ENCODE measurements around the gene BLTP3B.
A peak's percentile ranks its signal among the peaks of the same experiment; 100 is the strongest.

The BLTP3B gene

DNA sequence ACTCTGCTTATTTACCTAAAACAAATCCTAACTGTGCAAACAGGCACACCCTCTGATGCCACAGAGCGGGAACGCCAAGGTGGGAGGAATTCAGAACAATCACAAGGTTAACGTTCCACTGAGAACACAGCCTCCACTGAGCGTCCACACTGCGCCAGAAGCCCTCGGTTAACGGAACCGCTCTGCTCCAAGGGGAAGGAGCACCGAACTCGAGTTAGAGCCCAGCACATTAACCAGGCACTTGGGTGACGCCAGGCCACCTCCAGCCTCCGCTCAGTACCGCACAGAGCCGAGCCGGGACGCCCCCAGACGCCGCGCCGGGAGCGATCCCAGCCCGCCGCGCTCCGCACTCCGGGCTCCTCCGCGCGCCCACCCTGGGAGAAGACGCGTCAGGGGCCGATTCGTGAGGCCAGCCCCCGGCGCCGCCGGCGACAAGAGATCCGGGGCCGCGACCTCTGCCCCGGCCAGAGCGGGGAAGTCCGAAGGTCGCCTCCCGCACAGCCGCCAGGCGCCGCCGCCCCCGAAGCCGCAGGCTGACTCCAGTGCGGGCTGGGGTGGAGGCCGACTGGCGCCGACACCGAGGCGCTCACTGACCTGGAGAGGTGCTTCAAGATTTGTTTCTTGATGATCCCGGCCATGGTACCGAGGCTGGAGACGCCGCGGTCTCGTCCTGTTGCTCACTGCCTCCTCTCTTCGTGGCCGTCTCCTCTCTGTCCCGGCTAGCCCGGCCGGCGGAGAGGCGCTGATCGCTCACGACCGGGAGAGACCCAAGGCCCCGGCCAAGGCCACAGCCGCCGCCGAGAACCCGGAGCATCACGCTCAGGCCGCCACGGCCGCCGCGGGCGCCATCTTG is 450 bp downstream of the BLTP3B start:
- TF ChIP-seq ZFX (IDR thresholded peaks at IDR 0.05) (peak; percentile 37), CTCF (conservative IDR thresholded peaks at IDR 0.05) (no peak)
- H3K27ac ChIP-seq: peak overlapping the region; percentile 88

DNA sequence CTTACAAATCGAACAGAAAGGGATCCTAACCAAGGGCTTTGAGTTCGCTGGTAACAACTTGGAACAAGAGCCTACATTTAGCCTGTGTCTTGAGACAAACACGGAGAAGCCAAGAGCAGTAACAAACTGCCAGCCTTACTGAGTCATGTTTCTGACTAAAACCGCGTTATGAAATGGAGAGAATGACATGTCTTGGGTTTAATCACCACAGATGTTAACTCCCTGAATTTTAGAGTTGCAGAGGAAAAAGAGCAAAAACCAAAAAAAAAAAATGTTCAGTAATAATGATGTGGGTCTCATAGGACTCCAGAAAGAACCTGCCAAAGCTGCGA is 1.0 kb downstream of the BLTP3B start:
- no peak for TF ChIP-seq CTCF (conservative IDR thresholded peaks at IDR 0.05)
- TF ChIP-seq ZFX (IDR thresholded peaks at IDR 0.05): no peak
- peak overlapping the region; percentile 88 for H3K27ac ChIP-seq

DNA sequence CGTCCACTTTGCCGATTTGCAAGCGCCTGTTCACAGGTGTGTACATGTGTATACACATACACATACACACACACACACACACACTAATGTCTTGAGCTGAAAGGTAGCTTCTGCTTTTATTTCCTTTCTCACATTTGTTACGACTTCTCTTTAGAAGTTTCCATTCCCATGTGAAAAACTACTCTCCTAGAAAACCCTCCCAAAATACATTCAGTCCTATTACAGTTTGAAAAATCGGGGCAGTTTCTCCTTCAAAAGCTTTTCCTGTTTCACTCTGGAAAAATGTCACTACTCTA is 3.9 kb downstream of the BLTP3B start:
- TF ChIP-seq ZFX (IDR thresholded peaks at IDR 0.05): no peak
- no peak for TF ChIP-seq CTCF (conservative IDR thresholded peaks at IDR 0.05)

GRCh38 chr12:100138048-100138802 is 4.4 kb downstream of the BLTP3B start:
- TF ChIP-seq ZFX (IDR thresholded peaks at IDR 0.05) (no peak), CTCF (conservative IDR thresholded peaks at IDR 0.05) (peak; percentile 61)
- H3K27ac ChIP-seq: no peak overlapping the region

More for the DNA sequence above, 3.9 kb downstream of the BLTP3B start:
- H3K27ac ChIP-seq: no peak overlapping the region

GRCh38 chr12:100133200-100133599 is 9.5 kb downstream of the BLTP3B start:
- no peak for TF ChIP-seq CTCF (conservative IDR thresholded peaks at IDR 0.05)
- TF ChIP-seq ZFX (IDR thresholded peaks at IDR 0.05): no peak
- H3K27ac ChIP-seq: no peak overlapping the region

DNA sequence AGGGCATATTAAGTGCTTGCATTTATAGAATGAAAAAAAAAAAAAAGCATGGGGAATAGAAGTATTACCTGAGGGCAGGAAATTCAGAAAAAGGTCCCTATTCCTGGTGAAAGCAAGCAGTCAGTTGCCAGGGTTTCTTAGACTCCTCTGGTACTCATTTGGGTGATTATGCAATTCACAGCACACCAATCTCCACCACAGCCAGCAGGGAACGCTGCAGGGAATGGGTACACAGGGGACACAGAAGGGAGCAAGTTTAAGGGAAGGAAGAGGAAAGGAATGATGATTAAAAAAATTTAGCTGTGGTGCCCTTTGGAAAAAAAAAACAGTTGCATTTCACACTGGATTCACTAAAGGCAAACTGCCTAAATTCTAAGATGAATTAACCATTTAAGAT is 14.2 kb downstream of the BLTP3B start:
- TF ChIP-seq CTCF (conservative IDR thresholded peaks at IDR 0.05) (peak; percentile 24), ZFX (IDR thresholded peaks at IDR 0.05) (no peak)

GRCh38 chr12:100127766-100128511 is 14.7 kb downstream of the BLTP3B start:
- no peak for TF ChIP-seq CTCF (conservative IDR thresholded peaks at IDR 0.05)
- TF ChIP-seq ZFX (IDR thresholded peaks at IDR 0.05): no peak
- no peak overlapping the region for H3K27ac ChIP-seq

More for the DNA sequence above, 14.2 kb downstream of the BLTP3B start:
- H3K27ac ChIP-seq: no peak overlapping the region
